Brain microvascular endothelial cell (primary cell): Measurements from ENCODE around the gene COL27A1.
A peak's percentile ranks its signal among the peaks of the same experiment; 100 is the strongest.

Experiments
- DNase-seq: peaks from one replicate; pipeline ENCODE4 v3.0.0-alpha.2; 2020
- H3K27ac ChIP-seq: fragments of 250-450 bp; sonication (Bioruptor Pico); 2 replicates; pipeline ENCODE4 v1.5.1; 2020; ENCODE audit warnings: mild to moderate bottlenecking, moderate library complexity
- H3K27me3 ChIP-seq: fragments of 250-450 bp; sonication (Bioruptor Pico); replicated peaks from 2 replicates; pipeline ENCODE4 v1.5.1; 2020; ENCODE audit warnings: mild to moderate bottlenecking
- H3K36me3 ChIP-seq: fragments of 250-450 bp; sonication (Bioruptor Pico); replicated peaks from 2 replicates; pipeline ENCODE4 v1.5.1; 2020; ENCODE audit warnings: mild to moderate bottlenecking
- H3K4me3 ChIP-seq: 2 replicates; pipeline ENCODE4 v1.5.1; 2011; ENCODE audit warnings: low read depth, mild to moderate bottlenecking, control low read depth, low read length, moderate library complexity
- CTCF ChIP-seq: IDR thresholded peaks from 2 replicates; pipeline ENCODE4 v1.5.1; 2011; ENCODE audit warnings: low read depth, mild to moderate bottlenecking, moderate library complexity, low read length, control low read depth, inconsistent platforms; ENCODE audit errors: missing control alignments
- in situ Hi-C: cut with HindIII; loops from 2 replicates; pipeline ENCODE4 v1.10.0; 2017; ENCODE audit warnings: low sequenced_read_pairs, low pct_ligation_motif_present

Gene COL27A1

GRCh38 chr9:114348261-114348905, 193.0 kb downstream of the COL27A1 start:
- DNase-seq, result no peak
- H3K27me3 ChIP-seq, result no peaks in the 10 kb centered on the region
- peaks cover 36% of the 10 kb centered on the region for H3K36me3 ChIP-seq
- in situ Hi-C loops, result no loop called here
- TF ChIP-seq CTCF, result no peak
- peak overlapping the region; percentile 60 for H3K27ac ChIP-seq
- no peak overlapping the region for H3K4me3 ChIP-seq

- Histone ChIP-seq H3K36me3 (peaks cover 33% of the 10 kb centered on the region), H3K27me3 (no peaks in the 10 kb centered on the region), H3K4me3 (no peak overlapping the region), H3K27ac (peak overlapping the region; percentile 60)
- no peak for TF ChIP-seq CTCF
- in situ Hi-C loops, result no loop called here
- peak; percentile 98 for DNase-seq
These were observed 193.7 kb downstream of the COL27A1 start for GRCh38 chr9:114348906-114349482.

- in situ Hi-C loops, result no loop called here
- no peak overlapping the region for H3K4me3 ChIP-seq
These were observed 194.6 kb downstream of the COL27A1 start for GRCh38 chr9:114349713-114350480.

GRCh38 chr9:114350636-114351401, 195.5 kb downstream of the COL27A1 start:
- TF ChIP-seq CTCF, result no peak
- no peak for DNase-seq

More at GRCh38 chr9:114349713-114350480, 194.6 kb downstream of the COL27A1 start:
- no peaks in the 10 kb centered on the region for H3K27me3 ChIP-seq
- peaks cover 32% of the 10 kb centered on the region for H3K36me3 ChIP-seq
- peak overlapping the region; percentile 45 for H3K27ac ChIP-seq
- no peak for TF ChIP-seq CTCF
- DNase-seq, result no peak

GRCh38 chr9:114351932-114352331, 196.6 kb downstream of the COL27A1 start:
- Histone ChIP-seq H3K36me3 (peaks cover 20% of the 10 kb centered on the region), H3K27ac (no peak overlapping the region), H3K27me3 (no peaks in the 10 kb centered on the region), H3K4me3 (no peak overlapping the region)
- no peak for TF ChIP-seq CTCF
- no peak for DNase-seq
- in situ Hi-C loops, result no loop called here

More at GRCh38 chr9:114350636-114351401, 195.5 kb downstream of the COL27A1 start:
- no peak overlapping the region for H3K4me3 ChIP-seq
- H3K27ac ChIP-seq, result no peak overlapping the region
- in situ Hi-C loops, result no loop called here
- peaks cover 25% of the 10 kb centered on the region for H3K36me3 ChIP-seq
- no peaks in the 10 kb centered on the region for H3K27me3 ChIP-seq
